ENCODE data around the gene CALB2. TPM values are rescaled to one million over a fixed set of nuclear protein-coding genes. Genes with fewer than 3 reads are reported as not detected.

CALB2 gene
- total RNA-seq, 1 experiment from 2014 or later: 0.85 TPM

DNA sequence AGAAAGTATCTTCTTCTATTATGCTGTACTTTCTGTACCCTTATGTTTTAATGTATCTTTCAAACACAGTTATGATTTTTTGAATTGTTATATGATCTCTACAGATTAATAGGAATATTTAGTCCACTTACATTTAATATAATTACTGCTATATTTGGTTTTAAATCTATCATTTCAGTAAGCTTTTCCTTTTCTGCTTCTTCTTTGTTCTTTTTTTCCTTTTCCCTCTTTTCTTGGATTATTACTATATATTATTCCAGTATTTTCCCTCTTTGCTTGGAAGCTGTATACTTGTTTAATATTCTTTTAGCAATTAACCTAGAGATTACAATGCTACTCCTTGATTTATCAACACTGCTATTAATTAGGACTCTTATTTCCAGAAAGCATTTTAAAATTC, 69.9 kb downstream of the CALB2 start:
- H3K9ac ChIP-seq (ENCODE audit: extremely low read depth, insufficient read length, low read length): no peak overlapping the region
- H3K4me1 Mint-ChIP-seq: peaks cover 15 to 19% of the 10 kb centered on the region in 2 experiments
- H3K79me2 ChIP-seq (ENCODE audit: insufficient read depth, low read length): no peaks in the 10 kb centered on the region
- no peak overlapping the region for H4K8ac ChIP-seq (replicated peaks; ENCODE audit: insufficient read length, low read depth, low read length)
- H3K27me3 ChIP-seq (ENCODE audit: insufficient read depth, low read length): no peaks in the 10 kb centered on the region
- no peak overlapping the region for H2BK5ac ChIP-seq (ENCODE audit: insufficient read length, low read length)
- no peak overlapping the region for H2BK120ac ChIP-seq (ENCODE audit: low read depth, low read length, poor library complexity, severe bottlenecking)
- no peak overlapping the region for H2BK20ac ChIP-seq (ENCODE audit: low read depth, low read length, poor library complexity, severe bottlenecking)
- no peak overlapping the region for H4K5ac ChIP-seq (ENCODE audit: insufficient read length, low read depth, low read length)
- peaks cover 57% of the 10 kb centered on the region for H3K27me3 Mint-ChIP-seq (ENCODE audit: low read depth)
- peaks cover 0 to 2% (median 0%) of the 10 kb centered on the region in 3 experiments; a peak in 1 of 7 replicates for H3K36me3 Mint-ChIP-seq (ENCODE audit: insufficient read depth in 1 of 3, low read depth in 3 of 3)
- H4K91ac ChIP-seq (ENCODE audit: insufficient read length, low read depth, low read length): no peak overlapping the region
- H3K27ac Mint-ChIP-seq: no peak overlapping the region
- H3K4me1 ChIP-seq (ENCODE audit: insufficient read depth, low read length): no peaks in the 10 kb centered on the region
- no peak overlapping the region for H3K23ac ChIP-seq (ENCODE audit: insufficient read length, low read depth, low read length)
- no peaks in the 10 kb centered on the region for H3K9me3 ChIP-seq (ENCODE audit: control insufficient read depth, low read depth, low read length)
- no peak overlapping the region for H3K4ac ChIP-seq (ENCODE audit: low read depth, low read length)
- DNase-seq: no peak
- H3T11ph ChIP-seq (ENCODE audit: low read length): no peak overlapping the region
- no peak overlapping the region for H3K4me2 ChIP-seq (ENCODE audit: insufficient read depth, insufficient read length, low read length)
- H3K79me1 ChIP-seq (ENCODE audit: insufficient read depth, low read depth, low read length, poor library complexity, severe bottlenecking): no peaks in the 10 kb centered on the region
- no peak overlapping the region for H2AK5ac ChIP-seq (ENCODE audit: insufficient read length, low read length)
- no peak overlapping the region for H3K56ac ChIP-seq (ENCODE audit: insufficient read length, low read depth, low read length)
- H2BK12ac ChIP-seq (ENCODE audit: insufficient read length, low read depth, low read length): no peak overlapping the region
- peaks cover 0 to 4% of the 10 kb centered on the region in 2 experiments; a peak in 2 of 5 replicates for H3K9me3 Mint-ChIP-seq
- no peaks in the 10 kb centered on the region for H4K20me1 ChIP-seq (ENCODE audit: control insufficient read depth, insufficient read depth, insufficient read length)
- no peak overlapping the region for H3K18ac ChIP-seq (ENCODE audit: insufficient read length, low read depth, low read length)
- H3K14ac ChIP-seq (ENCODE audit: insufficient read depth, low read length): no peak overlapping the region
- H3K23me2 ChIP-seq (ENCODE audit: insufficient read length, low read depth, low read length, poor library complexity, severe bottlenecking): no peaks in the 10 kb centered on the region
- no peak overlapping the region for H3K27ac ChIP-seq (ENCODE audit: insufficient read length, low read depth, low read length)
- no peak for TF ChIP-seq CTCF (conservative IDR thresholded peaks at IDR 0.05)
- H3K4me3 Mint-ChIP-seq: no peak overlapping the region
- H2AFZ ChIP-seq (ENCODE audit: low read length): no peak overlapping the region
- no peak overlapping the region for H2BK15ac ChIP-seq (ENCODE audit: low read depth, low read length)
